ENCODE data around the gene LHX4. TPM values are rescaled to one million over a fixed set of nuclear protein-coding genes. Genes with fewer than 3 reads are reported as not detected.

LHX4 gene
- total RNA-seq, 1 donor from 2014 or later, result 2.1 TPM

GRCh38 chr1:180261524-180262155 is 31.6 kb downstream of the LHX4 start:
- H3K4me3 Mint-ChIP-seq (ENCODE audit: unreplicated experiment), result no peak overlapping the region
- no peak for TF ChIP-seq CTCF (IDR thresholded peaks at IDR 0.05; ENCODE audit: partially characterized antibody, unreplicated experiment)
- no peaks in the 10 kb centered on the region for H3K9me3 Mint-ChIP-seq (ENCODE audit: unreplicated experiment)
- H3K4me1 Mint-ChIP-seq (ENCODE audit: low read depth, unreplicated experiment), result peaks cover 9% of the 10 kb centered on the region
- no peak for DNase-seq
- no peaks in the 10 kb centered on the region for H3K36me3 Mint-ChIP-seq (ENCODE audit: unreplicated experiment)
- H3K27me3 Mint-ChIP-seq (ENCODE audit: unreplicated experiment), result peaks cover 3% of the 10 kb centered on the region
- H3K27ac Mint-ChIP-seq (ENCODE audit: unreplicated experiment), result no peak overlapping the region

GRCh38 chr1:180262628-180263488 is 32.8 kb downstream of the LHX4 start:
- Mint-ChIP-seq H3K4me1 (ENCODE audit: low read depth, unreplicated experiment) (peaks cover 7% of the 10 kb centered on the region), H3K27me3 (ENCODE audit: unreplicated experiment) (peaks cover 3% of the 10 kb centered on the region), H3K36me3 (ENCODE audit: unreplicated experiment) (no peaks in the 10 kb centered on the region), H3K9me3 (ENCODE audit: unreplicated experiment) (no peaks in the 10 kb centered on the region), H3K4me3 (ENCODE audit: unreplicated experiment) (no peak overlapping the region), H3K27ac (ENCODE audit: unreplicated experiment) (no peak overlapping the region)
- no peak for DNase-seq
- no peak for TF ChIP-seq CTCF (IDR thresholded peaks at IDR 0.05; ENCODE audit: partially characterized antibody, unreplicated experiment)

GRCh38 chr1:180264595-180264994 is 34.5 kb downstream of the LHX4 start:
- Mint-ChIP-seq H3K36me3 (ENCODE audit: unreplicated experiment) (no peaks in the 10 kb centered on the region), H3K27me3 (ENCODE audit: unreplicated experiment) (peaks cover 3% of the 10 kb centered on the region), H3K9me3 (ENCODE audit: unreplicated experiment) (peaks cover 2% of the 10 kb centered on the region), H3K4me1 (ENCODE audit: low read depth, unreplicated experiment) (peaks cover 21% of the 10 kb centered on the region), H3K4me3 (ENCODE audit: unreplicated experiment) (no peak overlapping the region), H3K27ac (ENCODE audit: unreplicated experiment) (no peak overlapping the region)
- TF ChIP-seq CTCF (IDR thresholded peaks at IDR 0.05; ENCODE audit: partially characterized antibody, unreplicated experiment), result no peak
- no peak for DNase-seq

GRCh38 chr1:180265201-180265600 is 35.1 kb downstream of the LHX4 start:
- no peak for DNase-seq
- Mint-ChIP-seq H3K4me3 (ENCODE audit: unreplicated experiment) (no peak overlapping the region), H3K4me1 (ENCODE audit: low read depth, unreplicated experiment) (peaks cover 23% of the 10 kb centered on the region), H3K9me3 (ENCODE audit: unreplicated experiment) (peaks cover 2% of the 10 kb centered on the region), H3K27me3 (ENCODE audit: unreplicated experiment) (no peaks in the 10 kb centered on the region), H3K36me3 (ENCODE audit: unreplicated experiment) (no peaks in the 10 kb centered on the region), H3K27ac (ENCODE audit: unreplicated experiment) (no peak overlapping the region)
- no peak for TF ChIP-seq CTCF (IDR thresholded peaks at IDR 0.05; ENCODE audit: partially characterized antibody, unreplicated experiment)

GRCh38 chr1:180265871-180266270 is 35.8 kb downstream of the LHX4 start:
- Mint-ChIP-seq H3K9me3 (ENCODE audit: unreplicated experiment) (peaks cover 2% of the 10 kb centered on the region), H3K27me3 (ENCODE audit: unreplicated experiment) (no peaks in the 10 kb centered on the region), H3K27ac (ENCODE audit: unreplicated experiment) (no peak overlapping the region), H3K4me1 (ENCODE audit: low read depth, unreplicated experiment) (peaks cover 26% of the 10 kb centered on the region), H3K36me3 (ENCODE audit: unreplicated experiment) (no peaks in the 10 kb centered on the region), H3K4me3 (ENCODE audit: unreplicated experiment) (no peak overlapping the region)
- DNase-seq, result no peak
- no peak for TF ChIP-seq CTCF (IDR thresholded peaks at IDR 0.05; ENCODE audit: partially characterized antibody, unreplicated experiment)

Data from glutamatergic neuron (in vitro differentiated cells).